HG03175 (cell line): ENCODE results near the gene PEPD.

Source experiments
- ATAC-seq: cut with Tn5 transposase; IDR thresholded peaks from one replicate; pipeline ENCODE4 v1.9.1; 2021; ENCODE audit warnings: mild to moderate bottlenecking, moderate library complexity; ENCODE audit not compliant: unreplicated experiment

PEPD gene

DNA sequence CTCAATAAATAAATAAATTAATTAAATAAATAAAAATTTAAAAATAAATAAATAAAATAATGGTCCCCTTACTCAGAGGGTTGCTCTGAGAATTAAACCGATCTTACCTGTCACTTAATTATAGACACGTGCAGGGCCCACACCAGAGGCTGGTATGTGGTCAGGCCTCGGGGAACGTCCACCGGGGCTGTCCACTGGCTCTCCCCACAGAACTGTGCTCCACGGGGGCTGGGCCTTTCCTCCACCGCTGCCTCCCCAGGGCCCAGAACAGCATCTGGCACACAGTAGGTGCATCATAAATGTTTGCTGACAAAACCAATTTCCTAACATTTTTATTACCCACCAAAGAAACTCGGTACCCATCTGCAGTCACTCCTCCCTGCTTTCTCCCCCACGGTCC lies 78.9 kb downstream of the PEPD start:
- ATAC-seq = no peak

GRCh38 chr19:33441828-33442227 lies 79.8 kb downstream of the PEPD start:
- ATAC-seq = no peak

- no peak for ATAC-seq
Observed at GRCh38 chr19:33441277-33441699, 80.3 kb downstream of the PEPD start.

DNA sequence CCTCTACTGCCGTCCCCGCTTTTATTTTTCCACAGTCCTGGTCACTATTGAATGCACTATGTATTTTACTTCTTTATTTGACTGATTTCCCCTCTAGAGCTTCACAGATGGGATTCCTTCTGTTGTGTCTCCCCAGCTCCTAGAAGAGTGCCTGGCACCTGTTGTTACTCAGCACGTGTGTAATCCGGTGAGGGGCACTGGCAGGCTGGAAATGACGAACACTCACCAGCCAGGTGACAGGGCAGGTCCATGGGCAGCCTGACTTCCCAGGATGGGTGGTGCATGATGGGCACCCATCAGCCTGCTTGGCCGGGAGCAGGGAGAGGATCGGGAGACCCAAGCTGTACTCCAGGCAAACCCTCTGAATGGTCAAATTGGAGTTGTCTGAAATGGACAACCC lies 80.9 kb downstream of the PEPD start:
- ATAC-seq = no peak

DNA sequence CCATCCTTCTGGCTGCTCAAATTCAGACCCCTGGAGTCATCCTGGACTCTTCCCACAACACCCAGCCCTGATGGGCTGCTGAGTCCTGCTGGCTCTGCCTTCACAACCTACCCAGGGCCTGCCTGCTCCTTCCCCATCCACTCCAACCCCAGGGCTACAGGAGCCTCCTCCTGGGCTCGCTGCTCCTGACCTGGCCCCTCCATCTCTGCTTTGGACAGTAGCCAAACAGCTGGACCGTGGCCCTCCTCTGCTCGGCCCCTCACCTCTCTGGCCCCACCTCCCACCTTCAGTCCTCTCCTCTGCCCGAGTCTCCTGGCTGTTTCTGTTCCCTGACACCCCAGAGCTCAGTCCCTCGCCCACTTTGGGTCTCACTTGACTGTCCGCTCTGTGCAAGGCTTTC lies 81.3 kb downstream of the PEPD start:
- ATAC-seq = no peak

DNA sequence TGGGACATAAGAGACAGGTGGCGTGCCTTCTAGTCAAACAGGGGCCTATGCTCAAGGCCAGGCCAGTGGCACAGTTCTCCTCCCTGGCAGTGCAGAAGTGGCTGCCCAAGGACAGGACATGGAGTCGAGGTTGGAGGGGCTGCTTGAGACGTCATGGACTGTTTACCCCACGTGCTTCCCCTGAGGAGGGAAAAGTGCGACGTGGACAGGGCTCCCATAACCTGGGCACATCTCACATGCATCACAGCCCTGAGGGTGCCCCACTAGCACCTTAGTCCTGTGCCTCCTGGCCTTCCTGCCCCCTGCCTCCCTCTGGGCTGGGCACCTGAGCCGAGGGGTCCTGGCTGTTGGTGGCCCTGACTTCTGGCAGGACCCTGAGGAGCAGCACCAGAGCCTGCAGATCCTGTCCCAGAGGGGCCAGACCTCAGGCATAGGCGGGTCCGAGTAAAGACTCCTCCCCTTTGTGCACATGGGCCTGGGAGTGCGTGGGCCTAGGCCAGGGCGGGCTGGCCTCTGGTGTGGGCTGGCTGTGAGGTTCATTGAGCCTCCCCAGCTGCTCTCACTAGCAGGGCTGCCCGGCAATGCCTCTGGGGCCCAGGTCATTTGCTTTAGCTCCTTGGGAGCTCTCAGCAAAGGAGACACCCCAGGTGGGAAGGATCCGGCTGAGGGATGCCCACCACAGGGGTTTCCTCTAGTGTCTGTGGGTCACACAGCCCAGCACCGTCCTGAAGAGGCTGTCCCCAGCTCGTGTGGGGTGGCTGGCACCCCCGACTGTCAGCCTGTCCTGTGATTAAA lies 82.4 kb downstream of the PEPD start:
- no peak for ATAC-seq

DNA sequence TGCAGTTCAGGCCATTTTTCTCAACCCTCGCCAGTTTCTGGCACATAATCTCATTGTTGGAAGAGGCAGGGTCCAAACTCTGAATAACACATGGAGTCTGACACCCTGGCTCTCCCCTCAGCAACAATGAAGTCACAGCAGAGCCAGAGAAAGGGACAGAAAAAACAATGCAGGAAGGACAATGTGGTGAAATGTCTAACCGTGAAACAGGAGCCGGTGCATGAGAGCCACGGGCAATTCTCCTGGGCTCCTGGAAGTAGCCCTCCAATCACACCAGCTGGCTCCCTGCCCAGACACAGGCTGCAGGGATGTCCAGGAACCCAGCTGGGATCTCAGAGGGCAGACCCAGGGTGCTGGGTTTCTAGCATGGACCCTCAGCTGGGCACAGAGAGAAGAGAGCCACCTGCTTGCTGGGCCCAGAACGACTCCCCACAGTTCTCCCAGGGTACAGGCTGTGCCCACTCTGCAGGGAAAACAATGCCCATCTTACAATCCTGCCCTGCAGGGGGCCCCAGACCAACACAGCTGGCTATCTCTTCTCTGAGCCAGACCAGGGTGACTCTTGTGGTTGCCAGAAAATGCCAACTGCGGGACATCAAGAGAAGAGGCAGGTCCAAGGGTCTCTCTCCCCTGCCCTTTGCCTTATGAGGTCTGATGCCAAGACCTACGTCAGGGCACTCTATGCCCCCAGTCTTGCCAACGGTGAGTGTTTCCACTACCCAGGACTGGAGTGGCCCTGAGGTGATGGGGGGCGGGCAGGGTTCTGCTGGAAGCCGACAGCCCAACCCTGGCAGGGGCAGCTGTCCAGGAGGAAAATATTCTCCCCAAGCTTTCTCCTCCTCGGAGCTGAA lies 83.5 kb downstream of the PEPD start:
- ATAC-seq = no peak

DNA sequence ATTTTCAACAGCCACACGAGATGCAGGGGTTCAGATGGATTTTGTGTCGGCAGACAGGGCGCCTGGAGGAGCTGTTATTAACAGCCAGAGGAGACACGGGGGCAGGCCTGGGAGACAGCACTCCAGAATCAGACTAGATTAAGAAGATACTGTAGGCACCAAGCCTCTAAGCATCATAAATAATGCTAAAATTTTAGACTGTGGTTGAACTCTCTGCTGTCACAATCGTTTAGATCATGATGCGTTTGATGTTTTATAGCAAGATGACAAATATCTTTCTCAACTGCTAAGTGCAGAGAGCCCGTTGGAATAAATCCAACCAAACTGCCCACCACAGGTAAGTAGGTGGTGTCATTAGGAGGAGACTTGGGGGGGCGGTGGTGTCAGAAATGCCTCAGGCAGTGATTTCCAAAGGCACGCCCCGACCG lies 84.2 kb downstream of the PEPD start:
- no peak for ATAC-seq

- ATAC-seq = no peak
Observed at GRCh38 chr19:33436360-33437345, 84.9 kb downstream of the PEPD start.

DNA sequence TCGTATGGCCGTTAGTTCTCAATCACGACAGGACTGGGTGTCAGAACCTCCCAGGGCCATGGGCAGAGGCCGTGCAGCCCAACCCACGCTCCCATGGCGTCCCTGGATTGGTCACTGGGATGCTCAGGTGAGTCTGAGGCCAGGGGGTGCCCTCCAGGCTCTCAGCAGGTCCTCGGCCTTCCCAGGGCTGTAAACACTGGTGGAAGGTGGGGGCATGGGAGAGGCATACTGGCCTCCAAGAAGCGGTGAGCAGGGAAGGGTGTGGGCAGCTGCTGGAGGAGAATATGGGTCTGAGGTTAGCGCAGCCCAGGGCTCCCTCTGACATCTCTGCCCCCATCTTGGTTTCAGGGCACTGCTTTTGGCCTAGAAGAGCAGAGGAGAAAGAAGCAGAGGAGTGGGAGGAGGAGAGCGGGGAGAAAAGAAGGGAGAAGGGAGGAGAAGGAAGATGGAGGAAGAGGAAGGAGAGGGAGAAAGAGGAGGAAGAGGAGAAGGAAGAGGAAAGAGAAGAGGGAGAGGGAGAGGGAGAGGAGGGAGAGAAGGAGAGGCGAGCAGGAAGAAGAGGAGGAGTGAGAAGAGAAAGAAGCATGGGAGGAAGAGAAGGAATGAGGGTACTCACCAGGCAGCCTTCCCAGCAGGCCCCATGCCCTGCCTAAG lies 85.8 kb downstream of the PEPD start:
- ATAC-seq = no peak

GRCh38 chr19:33434886-33435705 lies 86.5 kb downstream of the PEPD start:
- ATAC-seq = no peak

GRCh38 chr19:33434069-33434885 lies 87.3 kb downstream of the PEPD start:
- ATAC-seq = no peak

- ATAC-seq = no peak
Observed at GRCh38 chr19:33432446-33433170, 89.0 kb downstream of the PEPD start.

DNA sequence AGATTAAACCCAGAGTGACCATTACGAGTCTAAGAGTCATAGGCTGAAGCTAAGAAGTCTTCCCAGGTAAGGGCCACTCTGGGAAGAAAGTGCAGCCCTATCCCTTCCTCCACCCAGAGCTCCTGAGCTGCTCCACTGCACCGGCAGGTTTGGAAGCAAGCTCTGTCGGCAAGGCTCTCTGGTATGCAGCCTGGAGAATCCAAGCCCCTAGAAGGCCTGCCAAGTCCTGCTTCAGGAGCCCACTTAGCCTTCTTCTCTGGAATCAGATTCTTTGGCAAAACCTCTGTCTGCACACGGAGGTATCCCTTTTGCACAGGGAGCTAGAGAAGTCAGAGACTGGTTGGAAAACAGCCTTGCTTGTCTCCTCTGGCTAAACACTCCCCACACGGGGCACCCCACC lies 89.6 kb downstream of the PEPD start:
- no peak for ATAC-seq

GRCh38 chr19:33430674-33431277 lies 90.8 kb downstream of the PEPD start:
- peak; percentile 41 for ATAC-seq

- no peak for ATAC-seq
Observed at GRCh38 chr19:33429891-33430673, 91.5 kb downstream of the PEPD start.

GRCh38 chr19:33428627-33429125 lies 92.9 kb downstream of the PEPD start:
- no peak for ATAC-seq
